Measurements from ENCODE around the gene POLR2A.

DNA sequence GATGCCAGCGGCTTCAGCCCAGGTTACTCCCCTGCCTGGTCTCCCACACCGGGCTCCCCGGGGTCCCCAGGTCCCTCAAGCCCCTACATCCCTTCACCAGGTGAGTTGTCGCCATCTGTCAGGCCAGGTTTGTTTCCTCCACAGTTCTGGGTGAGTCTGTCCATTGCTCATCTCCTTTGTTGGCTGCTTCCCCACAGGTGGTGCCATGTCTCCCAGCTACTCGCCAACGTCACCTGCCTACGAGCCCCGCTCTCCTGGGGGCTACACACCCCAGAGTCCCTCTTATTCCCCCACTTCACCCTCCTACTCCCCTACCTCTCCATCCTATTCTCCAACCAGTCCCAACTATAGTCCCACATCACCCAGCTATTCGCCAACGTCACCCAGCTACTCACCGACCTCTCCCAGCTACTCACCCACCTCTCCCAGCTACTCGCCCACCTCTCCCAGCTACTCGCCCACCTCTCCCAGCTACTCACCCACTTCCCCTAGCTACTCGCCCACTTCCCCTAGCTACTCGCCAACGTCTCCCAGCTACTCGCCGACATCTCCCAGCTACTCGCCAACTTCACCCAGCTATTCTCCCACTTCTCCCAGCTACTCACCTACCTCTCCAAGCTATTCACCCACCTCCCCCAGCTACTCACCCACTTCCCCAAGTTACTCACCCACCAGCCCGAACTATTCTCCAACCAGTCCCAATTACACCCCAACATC, 28.8 kb downstream of the POLR2A start:
- TF ChIP-seq, protein P1, sequence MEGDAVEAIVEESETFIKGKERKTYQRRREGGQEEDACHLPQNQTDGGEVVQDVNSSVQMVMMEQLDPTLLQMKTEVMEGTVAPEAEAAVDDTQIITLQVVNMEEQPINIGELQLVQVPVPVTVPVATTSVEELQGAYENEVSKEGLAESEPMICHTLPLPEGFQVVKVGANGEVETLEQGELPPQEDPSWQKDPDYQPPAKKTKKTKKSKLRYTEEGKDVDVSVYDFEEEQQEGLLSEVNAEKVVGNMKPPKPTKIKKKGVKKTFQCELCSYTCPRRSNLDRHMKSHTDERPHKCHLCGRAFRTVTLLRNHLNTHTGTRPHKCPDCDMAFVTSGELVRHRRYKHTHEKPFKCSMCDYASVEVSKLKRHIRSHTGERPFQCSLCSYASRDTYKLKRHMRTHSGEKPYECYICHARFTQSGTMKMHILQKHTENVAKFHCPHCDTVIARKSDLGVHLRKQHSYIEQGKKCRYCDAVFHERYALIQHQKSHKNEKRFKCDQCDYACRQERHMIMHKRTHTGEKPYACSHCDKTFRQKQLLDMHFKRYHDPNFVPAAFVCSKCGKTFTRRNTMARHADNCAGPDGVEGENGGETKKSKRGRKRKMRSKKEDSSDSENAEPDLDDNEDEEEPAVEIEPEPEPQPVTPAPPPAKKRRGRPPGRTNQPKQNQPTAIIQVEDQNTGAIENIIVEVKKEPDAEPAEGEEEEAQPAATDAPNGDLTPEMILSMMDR (conservative IDR thresholded peaks at IDR 0.05; ENCODE audit: low read length) = no peak
- TF ChIP-seq EZH2phosphoT487 (IDR thresholded peaks at IDR 0.05; ENCODE audit: borderline replicate concordance, low read depth, low read length) = no peak
